ENCODE measurements around the gene CDKN1C. TPM values are rescaled to one million over a fixed set of nuclear protein-coding genes. Genes with fewer than 3 reads are reported as not detected.

Gene CDKN1C
- total RNA-seq, 1 donor from 2014 or later, result 268 TPM

DNA sequence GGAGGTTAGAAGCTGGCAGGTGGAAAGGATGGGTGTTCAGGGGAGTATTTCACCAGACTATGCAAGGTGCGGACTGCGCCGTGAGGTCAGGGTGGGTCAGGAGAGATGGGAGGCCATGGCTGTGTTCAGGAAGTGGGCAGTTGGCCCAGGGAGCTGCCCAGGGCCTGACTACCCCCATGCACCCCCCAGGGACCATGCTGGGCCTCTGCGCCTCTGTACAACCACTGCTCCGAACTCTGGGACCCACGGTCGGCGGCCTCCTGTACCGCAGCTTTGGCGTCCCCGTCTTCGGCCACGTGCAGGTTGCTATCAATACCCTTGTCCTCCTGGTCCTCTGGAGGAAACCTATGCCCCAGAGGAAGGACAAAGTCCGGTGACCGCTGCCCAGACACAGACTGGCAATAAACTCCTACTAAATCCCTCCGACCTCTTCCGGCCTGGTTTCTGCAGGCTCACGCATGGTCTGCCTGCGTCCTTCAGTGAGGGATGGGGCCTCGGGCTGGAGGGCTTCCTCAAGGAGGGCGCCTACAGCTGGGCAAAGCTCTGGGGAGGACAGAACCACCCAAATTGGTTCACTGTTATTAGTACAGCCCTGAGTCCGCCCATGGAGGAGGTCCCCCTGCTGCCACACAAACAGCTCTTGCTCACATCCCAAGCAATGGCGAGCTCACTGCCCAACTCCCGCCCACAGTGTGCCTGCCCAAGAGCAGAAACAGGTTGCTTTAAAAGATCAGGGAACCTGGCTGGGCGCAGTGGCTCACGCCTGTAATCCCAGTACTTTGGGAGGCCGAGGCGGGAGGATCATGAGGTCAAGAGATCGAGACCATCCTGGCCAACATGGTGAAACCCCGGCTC lies 39.5 kb upstream of the CDKN1C start:
- Mint-ChIP-seq H3K4me1 (ENCODE audit: low read depth) (peaks cover 6% of the 10 kb centered on the region), H3K27me3 (peaks cover 29% of the 10 kb centered on the region), H3K9me3 (ENCODE audit: low read depth) (no peaks in the 10 kb centered on the region), H3K36me3 (ENCODE audit: insufficient read depth) (no peaks in the 10 kb centered on the region), H3K4me3 (ENCODE audit: low read depth) (no peak overlapping the region), H3K27ac (no peak overlapping the region)
- no peak for DNase-seq (ENCODE audit: low spot score, unreplicated experiment)
- TF ChIP-seq, protein P1, sequence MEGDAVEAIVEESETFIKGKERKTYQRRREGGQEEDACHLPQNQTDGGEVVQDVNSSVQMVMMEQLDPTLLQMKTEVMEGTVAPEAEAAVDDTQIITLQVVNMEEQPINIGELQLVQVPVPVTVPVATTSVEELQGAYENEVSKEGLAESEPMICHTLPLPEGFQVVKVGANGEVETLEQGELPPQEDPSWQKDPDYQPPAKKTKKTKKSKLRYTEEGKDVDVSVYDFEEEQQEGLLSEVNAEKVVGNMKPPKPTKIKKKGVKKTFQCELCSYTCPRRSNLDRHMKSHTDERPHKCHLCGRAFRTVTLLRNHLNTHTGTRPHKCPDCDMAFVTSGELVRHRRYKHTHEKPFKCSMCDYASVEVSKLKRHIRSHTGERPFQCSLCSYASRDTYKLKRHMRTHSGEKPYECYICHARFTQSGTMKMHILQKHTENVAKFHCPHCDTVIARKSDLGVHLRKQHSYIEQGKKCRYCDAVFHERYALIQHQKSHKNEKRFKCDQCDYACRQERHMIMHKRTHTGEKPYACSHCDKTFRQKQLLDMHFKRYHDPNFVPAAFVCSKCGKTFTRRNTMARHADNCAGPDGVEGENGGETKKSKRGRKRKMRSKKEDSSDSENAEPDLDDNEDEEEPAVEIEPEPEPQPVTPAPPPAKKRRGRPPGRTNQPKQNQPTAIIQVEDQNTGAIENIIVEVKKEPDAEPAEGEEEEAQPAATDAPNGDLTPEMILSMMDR (IDR thresholded peaks at IDR 0.05; ENCODE audit: unreplicated experiment), result no peak

DNA sequence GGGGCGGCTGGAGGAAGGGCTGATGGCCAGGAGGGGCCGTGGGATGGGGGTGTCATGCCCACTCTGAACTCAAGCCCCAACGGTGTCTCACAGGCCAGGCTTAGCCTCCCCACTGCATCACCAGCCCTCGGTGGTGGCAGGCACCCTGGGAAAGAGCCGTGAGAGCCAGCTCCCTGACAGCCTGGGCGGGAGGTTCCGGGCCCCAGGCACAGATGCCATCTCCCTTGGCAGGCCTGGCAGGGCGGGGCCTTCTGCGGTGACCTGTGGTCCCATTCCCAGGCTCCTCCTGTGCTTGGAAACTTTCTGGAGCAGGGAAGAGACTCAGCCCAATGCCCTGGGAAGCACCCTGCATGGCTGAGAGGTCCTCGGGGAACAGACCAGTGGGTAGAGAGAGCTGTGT lies 38.8 kb upstream of the CDKN1C start:
- DNase-seq (ENCODE audit: low spot score, unreplicated experiment), result no peak
- TF ChIP-seq, protein P1 (IDR thresholded peaks at IDR 0.05; ENCODE audit: unreplicated experiment), result no peak
- Mint-ChIP-seq H3K36me3 (ENCODE audit: insufficient read depth) (no peaks in the 10 kb centered on the region), H3K4me3 (ENCODE audit: low read depth) (no peak overlapping the region), H3K27me3 (peaks cover 26% of the 10 kb centered on the region), H3K9me3 (ENCODE audit: low read depth) (no peaks in the 10 kb centered on the region), H3K4me1 (ENCODE audit: low read depth) (peaks cover 4% of the 10 kb centered on the region), H3K27ac (no peak overlapping the region)

DNA sequence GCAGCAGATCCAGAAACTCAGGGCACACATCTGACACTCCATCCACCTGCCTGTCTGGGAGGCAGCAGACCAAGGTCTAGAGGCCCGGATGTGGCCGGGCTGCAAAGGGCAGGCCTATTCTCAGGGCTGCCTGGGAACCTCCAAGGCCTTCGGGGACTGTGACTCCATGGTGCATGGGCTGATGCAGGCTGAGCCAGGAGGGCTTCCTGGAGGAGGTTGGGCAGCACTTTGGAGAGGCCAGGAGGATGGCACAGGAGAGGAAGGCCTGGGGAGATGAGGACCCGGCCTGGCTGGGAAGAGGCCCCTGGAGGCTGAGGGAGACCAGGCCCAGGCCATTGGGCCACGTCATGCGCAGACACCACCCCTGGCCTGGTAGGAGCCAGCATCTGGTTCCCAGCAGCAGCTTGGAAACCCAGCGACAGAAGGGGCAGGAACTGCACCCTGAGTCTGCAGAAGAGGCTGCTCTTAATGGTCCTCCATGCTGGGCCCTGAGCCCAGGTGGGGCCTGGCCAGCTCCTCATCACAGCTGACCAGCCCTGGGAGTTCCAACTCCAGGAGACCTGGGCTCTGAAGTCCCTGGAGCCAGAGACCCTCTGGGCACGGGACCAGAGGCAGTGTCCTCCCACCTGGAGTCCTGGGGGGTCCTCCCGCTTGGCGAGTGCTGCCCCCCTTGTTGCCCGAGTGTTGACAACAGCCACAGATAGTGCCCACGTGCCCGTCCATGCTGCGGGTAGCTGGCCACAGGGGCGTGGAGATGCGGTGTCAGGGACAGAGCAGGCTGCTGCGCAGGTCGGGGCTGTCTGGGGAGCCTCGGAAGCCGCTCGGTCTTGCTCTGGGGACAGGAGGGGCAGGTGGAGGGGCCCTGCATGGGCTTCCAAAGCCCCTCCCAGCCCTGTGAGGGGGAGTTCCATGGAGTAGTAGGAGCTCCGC lies 38.1 kb upstream of the CDKN1C start:
- Mint-ChIP-seq H3K27ac (no peak overlapping the region), H3K4me1 (ENCODE audit: low read depth) (peaks cover 2% of the 10 kb centered on the region), H3K36me3 (ENCODE audit: insufficient read depth) (no peaks in the 10 kb centered on the region), H3K4me3 (ENCODE audit: low read depth) (no peak overlapping the region), H3K9me3 (ENCODE audit: low read depth) (no peaks in the 10 kb centered on the region), H3K27me3 (peaks cover 23% of the 10 kb centered on the region)
- TF ChIP-seq, protein P1 (IDR thresholded peaks at IDR 0.05; ENCODE audit: unreplicated experiment), result no peak
- DNase-seq (ENCODE audit: low spot score, unreplicated experiment), result no peak

DNA sequence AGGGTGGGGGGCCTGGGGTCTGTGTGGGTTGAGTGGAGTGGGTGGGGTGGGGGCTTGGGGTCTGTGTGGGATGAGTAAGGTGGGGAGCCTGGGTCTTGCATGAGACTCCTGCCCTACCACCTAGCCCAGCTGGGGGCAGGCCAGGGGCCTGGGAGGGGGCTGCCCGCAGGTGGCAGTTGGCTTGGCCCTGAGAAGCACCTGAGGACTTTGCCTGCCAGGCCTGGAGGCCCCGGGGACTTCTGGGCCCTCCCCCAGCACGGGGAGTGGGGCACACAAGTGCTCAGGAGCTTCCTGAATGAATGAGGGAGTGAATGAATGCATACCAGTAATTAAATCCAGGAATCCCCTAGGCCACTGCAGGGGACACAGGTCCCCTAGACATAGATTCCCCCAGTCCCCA lies 37.1 kb upstream of the CDKN1C start:
- TF ChIP-seq, protein P1 (IDR thresholded peaks at IDR 0.05; ENCODE audit: unreplicated experiment), result no peak
- Mint-ChIP-seq H3K4me1 (ENCODE audit: low read depth) (no peaks in the 10 kb centered on the region), H3K27me3 (peaks cover 15% of the 10 kb centered on the region), H3K9me3 (ENCODE audit: low read depth) (no peaks in the 10 kb centered on the region), H3K36me3 (ENCODE audit: insufficient read depth) (no peaks in the 10 kb centered on the region), H3K4me3 (ENCODE audit: low read depth) (no peak overlapping the region), H3K27ac (no peak overlapping the region)
- no peak for DNase-seq (ENCODE audit: low spot score, unreplicated experiment)

DNA sequence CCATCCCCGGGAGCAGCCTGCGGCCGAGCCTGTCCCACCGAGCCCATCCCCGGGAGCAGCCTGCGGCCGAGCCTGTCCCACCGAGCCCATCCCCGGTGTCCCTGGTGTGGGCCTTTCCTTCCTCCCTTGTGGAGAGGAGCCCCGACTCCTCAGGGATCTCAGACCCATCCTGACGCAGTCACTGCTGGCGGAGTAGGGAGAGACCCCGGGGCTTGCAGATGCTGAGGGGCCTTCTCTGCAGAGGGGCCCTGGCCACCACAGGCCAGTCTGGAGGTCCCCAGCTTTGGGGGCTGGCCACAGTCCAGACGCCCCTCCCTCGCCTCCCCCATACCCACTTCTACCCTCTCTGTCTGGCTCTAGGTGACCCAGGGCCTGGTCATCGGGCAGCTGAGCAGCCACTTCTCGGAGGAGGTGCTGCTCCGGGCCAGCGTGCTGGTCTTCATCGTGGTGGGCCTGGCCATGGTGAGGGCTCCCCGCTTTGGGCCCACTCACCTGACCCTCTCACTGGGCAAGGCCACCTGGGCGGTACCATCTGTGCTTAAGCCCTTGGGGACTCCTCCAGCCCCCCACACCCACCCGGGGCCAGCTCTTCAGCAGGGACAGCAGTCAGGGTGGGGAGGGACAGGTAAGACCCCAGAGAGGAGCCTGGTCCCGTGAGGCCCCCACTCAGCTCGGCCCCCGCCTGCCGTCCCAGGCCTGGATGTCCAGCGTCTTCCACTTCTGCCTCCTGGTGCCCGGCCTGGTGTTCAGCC lies 36.3 kb upstream of the CDKN1C start:
- H3K27ac Mint-ChIP-seq, result no peak overlapping the region
- TF ChIP-seq, protein P1 (IDR thresholded peaks at IDR 0.05; ENCODE audit: unreplicated experiment), result no peak
- H3K27me3 Mint-ChIP-seq, result peaks cover 7% of the 10 kb centered on the region
- no peaks in the 10 kb centered on the region for H3K36me3 Mint-ChIP-seq (ENCODE audit: insufficient read depth)
- DNase-seq (ENCODE audit: low spot score, unreplicated experiment), result no peak
- H3K4me1 Mint-ChIP-seq (ENCODE audit: low read depth), result no peaks in the 10 kb centered on the region
- no peaks in the 10 kb centered on the region for H3K9me3 Mint-ChIP-seq (ENCODE audit: low read depth)
- H3K4me3 Mint-ChIP-seq (ENCODE audit: low read depth), result no peak overlapping the region

Measured in progenitor cell of endocrine pancreas (in vitro differentiated cells).